Urothelium cell line (cell line): ENCODE measurements around the gene HPF1.
"Not testable (repeated sequence)": the region's sequence is repeated elsewhere in the genome, so short reads cannot be mapped to it uniquely, and the experiment has no call there.

Experiments
- DNase-seq: peaks from one replicate; pipeline ENCODE4 v3.0.0; 2011; ENCODE audit warnings: low spot score, mixed read lengths
- FAIRE-seq: peaks from 2 replicates; lab custom pipeline; 2011; peaks lifted over from hg19 to GRCh38; lab: Jason Lieb, UNC

The HPF1 gene

GRCh38 chr4:169757575-169758184, at the start of gene HPF1:
Gene HPF1 (minus strand): TSS chr4:169757944. CDS start chr4:169757877, 67 bp downstream.
- peak; percentile 95 for DNase-seq
- no peak for FAIRE-seq

GRCh38 chr4:169806770-169807169, 49.0 kb upstream of the HPF1 start:
- DNase-seq, FAIRE-seq: not testable (repeated sequence)

DNA sequence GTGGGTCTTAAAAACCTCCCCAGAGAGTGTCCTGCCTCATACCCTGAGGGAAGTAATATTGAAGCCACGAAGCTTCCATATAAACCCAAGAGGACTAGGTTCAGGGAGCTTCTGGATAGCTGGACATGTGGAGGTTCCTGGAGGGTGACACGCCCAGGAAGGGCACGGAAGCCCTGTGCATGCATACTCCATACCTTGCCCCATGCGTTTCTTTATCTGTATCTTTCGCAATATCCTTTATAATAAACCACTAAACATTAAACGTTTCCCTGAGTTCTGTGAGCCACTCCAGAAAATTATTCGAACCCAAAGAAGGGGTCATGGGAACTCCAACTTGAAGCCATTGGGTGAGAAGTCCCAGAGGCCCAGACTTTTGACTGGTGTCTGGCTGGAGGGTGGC, 45.7 kb upstream of the HPF1 start:
- DNase-seq (no peak), FAIRE-seq (no peak)

GRCh38 chr4:169802873-169803272, 45.1 kb upstream of the HPF1 start:
- no peak for FAIRE-seq
- DNase-seq, result no peak

GRCh38 chr4:169800541-169800940, 42.8 kb upstream of the HPF1 start:
- DNase-seq, result no peak
- FAIRE-seq, result no peak

DNA sequence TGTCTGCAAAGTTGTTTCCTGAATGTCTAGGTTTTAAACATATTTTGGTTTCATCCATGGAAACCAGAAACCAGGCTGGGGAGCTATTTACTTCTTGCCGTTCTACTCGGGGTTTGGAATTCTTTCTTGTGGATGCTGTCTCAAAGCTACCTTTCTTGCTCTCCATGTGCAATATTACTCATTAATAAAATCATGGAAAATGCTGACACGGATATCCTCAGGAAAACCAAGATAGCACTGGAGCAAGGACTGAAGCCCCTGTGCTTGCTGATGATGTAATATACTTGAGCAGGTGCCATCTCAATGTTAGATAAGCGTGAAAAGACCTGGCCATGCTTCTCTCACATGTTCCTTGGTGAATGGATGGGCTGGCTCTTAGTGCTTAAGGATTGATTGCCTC, 41.5 kb upstream of the HPF1 start:
- DNase-seq (no peak), FAIRE-seq (no peak)

GRCh38 chr4:169795585-169795984, 37.8 kb upstream of the HPF1 start:
- FAIRE-seq (no peak), DNase-seq (peak; percentile 32)

- FAIRE-seq, result no peak
- DNase-seq, result peak; percentile 73
Measured at GRCh38 chr4:169791527-169792156, 33.9 kb upstream of the HPF1 start.

GRCh38 chr4:169791062-169791461, 33.3 kb upstream of the HPF1 start:
- no peak for FAIRE-seq

GRCh38 chr4:169774466-169775445, 17.0 kb upstream of the HPF1 start:
- DNase-seq (no peak), FAIRE-seq (no peak)

More at GRCh38 chr4:169791062-169791461, 33.3 kb upstream of the HPF1 start:
- no peak for DNase-seq

- no peak for DNase-seq
- no peak for FAIRE-seq
Measured at GRCh38 chr4:169773889-169774288, 16.1 kb upstream of the HPF1 start.

DNA sequence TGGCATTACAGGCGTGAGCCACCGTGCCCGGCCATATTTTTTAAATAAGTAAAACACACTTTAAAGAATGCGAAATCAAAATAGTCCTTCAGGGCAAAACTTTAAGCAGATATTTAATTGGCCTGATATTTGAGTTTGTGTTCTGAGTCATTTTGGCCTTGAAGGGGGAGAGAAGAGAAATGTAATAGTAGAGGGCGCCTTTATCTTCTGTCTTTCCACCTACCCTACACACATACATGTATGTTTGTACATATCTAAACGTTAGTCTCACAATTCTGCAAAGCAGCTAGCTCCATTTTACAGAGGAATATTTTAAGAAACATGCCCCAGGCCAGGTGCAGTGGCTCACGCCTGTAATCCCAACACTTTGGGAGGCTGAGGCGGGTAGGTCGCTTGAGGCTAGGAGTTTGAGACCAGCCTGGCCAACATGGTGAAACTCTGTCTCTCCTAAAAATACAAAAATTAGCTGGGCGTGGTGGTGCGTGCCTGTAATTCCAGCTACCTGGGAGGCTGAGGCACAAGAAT, 13.9 kb upstream of the HPF1 start:
- not testable (repeated sequence) for DNase-seq, FAIRE-seq

GRCh38 chr4:169770416-169770815, 12.7 kb upstream of the HPF1 start:
- FAIRE-seq (no peak), DNase-seq (no peak)

GRCh38 chr4:169768385-169768784, 10.6 kb upstream of the HPF1 start:
- FAIRE-seq, result no peak
- no peak for DNase-seq

GRCh38 chr4:169766741-169767140, 9.0 kb upstream of the HPF1 start:
- no peak for DNase-seq
- no peak for FAIRE-seq

GRCh38 chr4:169765835-169766234, 8.1 kb upstream of the HPF1 start:
- FAIRE-seq (no peak), DNase-seq (no peak)

- no peak for FAIRE-seq
- DNase-seq, result no peak
Measured at GRCh38 chr4:169761846-169762245, 4.1 kb upstream of the HPF1 start.

GRCh38 chr4:169758401-169758962, 738 bp upstream of the HPF1 start:
- FAIRE-seq (no peak), DNase-seq (no peak)

DNA sequence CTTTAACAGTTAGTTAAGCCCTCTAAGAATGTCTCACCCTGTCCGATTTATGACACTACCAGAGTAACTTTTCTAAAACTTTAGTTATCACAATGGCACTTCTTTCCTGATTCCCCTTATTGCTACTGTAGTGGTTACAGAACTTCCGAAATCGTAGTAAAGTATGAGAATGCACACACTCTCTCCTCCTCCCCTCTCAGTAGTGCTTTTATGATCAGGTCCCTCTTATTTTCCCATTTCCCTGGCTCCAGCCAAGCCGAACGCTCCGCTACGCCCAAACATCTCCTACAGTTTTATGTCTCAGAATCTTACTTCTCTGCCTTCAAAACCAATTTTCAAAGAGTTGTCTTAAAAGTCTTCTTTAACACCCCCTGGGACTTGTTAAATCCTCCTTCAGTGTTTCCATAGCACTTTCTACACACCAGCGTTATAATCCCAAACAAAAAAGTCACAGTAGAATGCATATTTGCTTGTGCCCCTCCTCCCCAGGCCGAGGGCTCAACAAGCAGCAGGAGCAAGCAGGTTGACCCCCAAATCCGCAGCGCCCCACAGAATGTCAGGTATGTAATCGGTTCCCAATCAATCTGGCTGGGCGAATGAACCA, 671 bp downstream of the HPF1 start:
- FAIRE-seq (no peak), DNase-seq (no peak)

GRCh38 chr4:169745291-169745690, 12.5 kb downstream of the HPF1 start:
- DNase-seq (no peak), FAIRE-seq (no peak)

DNA sequence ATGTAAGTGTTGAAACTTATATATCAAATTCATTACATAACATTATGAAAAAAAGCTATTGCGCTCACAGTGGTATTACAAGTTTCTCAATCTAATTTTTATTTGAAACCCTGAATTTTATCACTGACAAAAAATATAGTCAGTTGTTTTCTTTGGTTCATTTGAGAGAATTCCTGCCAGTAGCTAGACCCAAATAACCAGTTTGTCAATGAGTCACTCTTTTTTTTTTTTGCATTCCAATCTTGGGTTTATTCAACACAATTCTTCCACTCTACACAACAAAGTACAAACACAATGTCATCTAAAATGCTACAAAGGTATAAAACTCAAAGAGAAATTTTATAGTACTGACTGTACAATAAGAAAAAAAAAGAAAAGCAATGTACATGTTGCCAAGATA, 13.1 kb downstream of the HPF1 start:
- no peak for FAIRE-seq

More for the DNA sequence above, 13.1 kb downstream of the HPF1 start:
- DNase-seq, result no peak
